Measurements from ENCODE around the gene GDF3. TPM values are rescaled to one million over a fixed set of nuclear protein-coding genes. Genes with fewer than 3 reads are reported as not detected.
"Not testable (repeated sequence)": the region's sequence is repeated elsewhere in the genome, so short reads cannot be mapped to it uniquely, and the experiment has no call there.

The GDF3 gene
- total RNA-seq, 3 donors from 2014 or later, result not detected

- Mint-ChIP-seq H3K4me3 (no peak overlapping the region), H3K4me1 (ENCODE audit: low read depth) (peaks cover 7% of the 10 kb centered on the region), H3K27me3 (ENCODE audit: low read depth) (peaks cover 14% of the 10 kb centered on the region), H3K9me3 (no peaks in the 10 kb centered on the region), H3K36me3 (ENCODE audit: insufficient read depth) (no peaks in the 10 kb centered on the region)
- DNase-seq (no peak), ATAC-seq (no peak)
These were observed 1.8 kb downstream of the GDF3 start for GRCh38 chr12:7693793-7694192.

- no peak overlapping the region for H3K4me3 Mint-ChIP-seq
- ATAC-seq, result no peak
These were observed 14.0 kb downstream of the GDF3 start for GRCh38 chr12:7681535-7681934.

GRCh38 chr12:7679251-7680045, 16.1 kb downstream of the GDF3 start:
- DNase-seq (no peak), ATAC-seq (no peak)
- H3K9me3 Mint-ChIP-seq, result no peaks in the 10 kb centered on the region
- no peaks in the 10 kb centered on the region for H3K36me3 Mint-ChIP-seq (ENCODE audit: insufficient read depth)
- H3K27me3 Mint-ChIP-seq (ENCODE audit: low read depth), result peaks cover 12% of the 10 kb centered on the region
- H3K4me3 Mint-ChIP-seq, result no peak overlapping the region
- peaks cover 6% of the 10 kb centered on the region for H3K4me1 Mint-ChIP-seq (ENCODE audit: low read depth)

More at GRCh38 chr12:7681535-7681934, 14.0 kb downstream of the GDF3 start:
- H3K4me1 Mint-ChIP-seq (ENCODE audit: low read depth), result peaks cover 6% of the 10 kb centered on the region
- H3K36me3 Mint-ChIP-seq (ENCODE audit: insufficient read depth), result no peaks in the 10 kb centered on the region
- DNase-seq, result no peak
- H3K9me3 Mint-ChIP-seq, result no peaks in the 10 kb centered on the region
- H3K27me3 Mint-ChIP-seq (ENCODE audit: low read depth), result peaks cover 4% of the 10 kb centered on the region

GRCh38 chr12:7678744-7679143, 16.8 kb downstream of the GDF3 start:
- H3K36me3 Mint-ChIP-seq (ENCODE audit: insufficient read depth), result no peaks in the 10 kb centered on the region

GRCh38 chr12:7677432-7677888, 18.1 kb downstream of the GDF3 start:
- not testable (repeated sequence) for DNase-seq; H3K9me3 Mint-ChIP-seq; H3K4me1 Mint-ChIP-seq (ENCODE audit: low read depth); H3K36me3 Mint-ChIP-seq (ENCODE audit: insufficient read depth)
- Mint-ChIP-seq H3K27me3 (ENCODE audit: low read depth) (peaks cover 12% of the 10 kb centered on the region), H3K4me3 (peak overlapping the region; percentile 40)
- peak; percentile 77 to 87 for ATAC-seq

More at GRCh38 chr12:7678744-7679143, 16.8 kb downstream of the GDF3 start:
- Mint-ChIP-seq H3K27me3 (ENCODE audit: low read depth) (peaks cover 12% of the 10 kb centered on the region), H3K4me1 (ENCODE audit: low read depth) (peaks cover 6% of the 10 kb centered on the region), H3K9me3 (no peaks in the 10 kb centered on the region), H3K4me3 (no peak overlapping the region)
- DNase-seq, result no peak
- ATAC-seq, result no peak

- not testable (repeated sequence) for H3K4me1 Mint-ChIP-seq (ENCODE audit: low read depth); DNase-seq; H3K36me3 Mint-ChIP-seq (ENCODE audit: insufficient read depth); H3K9me3 Mint-ChIP-seq; ATAC-seq; H3K4me3 Mint-ChIP-seq
- peaks cover 12% of the 10 kb centered on the region for H3K27me3 Mint-ChIP-seq (ENCODE audit: low read depth)
These were observed 20.1 kb downstream of the GDF3 start for GRCh38 chr12:7675455-7675854.

GRCh38 chr12:7668171-7668570, 27.4 kb downstream of the GDF3 start:
- DNase-seq (no peak), ATAC-seq (no peak)
- Mint-ChIP-seq H3K4me1 (ENCODE audit: low read depth) (no peaks in the 10 kb centered on the region), H3K4me3 (no peak overlapping the region), H3K9me3 (no peaks in the 10 kb centered on the region), H3K27me3 (ENCODE audit: low read depth) (no peaks in the 10 kb centered on the region), H3K36me3 (ENCODE audit: insufficient read depth) (no peaks in the 10 kb centered on the region)

GRCh38 chr12:7667125-7667524, 28.4 kb downstream of the GDF3 start:
- Mint-ChIP-seq H3K36me3 (ENCODE audit: insufficient read depth) (no peaks in the 10 kb centered on the region), H3K4me3 (no peak overlapping the region), H3K27me3 (ENCODE audit: low read depth) (no peaks in the 10 kb centered on the region), H3K9me3 (no peaks in the 10 kb centered on the region), H3K4me1 (ENCODE audit: low read depth) (no peaks in the 10 kb centered on the region)
- DNase-seq (no peak), ATAC-seq (no peak)

GRCh38 chr12:7666595-7666994, 29.0 kb downstream of the GDF3 start:
- no peak for ATAC-seq
- Mint-ChIP-seq H3K27me3 (ENCODE audit: low read depth) (no peaks in the 10 kb centered on the region), H3K4me1 (ENCODE audit: low read depth) (no peaks in the 10 kb centered on the region), H3K4me3 (no peak overlapping the region), H3K36me3 (ENCODE audit: insufficient read depth) (no peaks in the 10 kb centered on the region), H3K9me3 (no peaks in the 10 kb centered on the region)
- no peak for DNase-seq

- DNase-seq (no peak), ATAC-seq (no peak)
- H3K27me3 Mint-ChIP-seq (ENCODE audit: low read depth), result no peaks in the 10 kb centered on the region
- no peaks in the 10 kb centered on the region for H3K4me1 Mint-ChIP-seq (ENCODE audit: low read depth)
- no peaks in the 10 kb centered on the region for H3K36me3 Mint-ChIP-seq (ENCODE audit: insufficient read depth)
- H3K9me3 Mint-ChIP-seq, result no peaks in the 10 kb centered on the region
- no peak overlapping the region for H3K4me3 Mint-ChIP-seq
These were observed 33.8 kb downstream of the GDF3 start for GRCh38 chr12:7661741-7662140.

GRCh38 chr12:7656121-7656520, 39.5 kb downstream of the GDF3 start:
- Mint-ChIP-seq H3K27me3 (ENCODE audit: low read depth) (peaks cover 3% of the 10 kb centered on the region), H3K36me3 (ENCODE audit: insufficient read depth) (no peaks in the 10 kb centered on the region), H3K4me1 (ENCODE audit: low read depth) (no peaks in the 10 kb centered on the region), H3K4me3 (no peak overlapping the region), H3K9me3 (no peaks in the 10 kb centered on the region)
- DNase-seq (no peak), ATAC-seq (no peak)

GRCh38 chr12:7650091-7650490, 45.5 kb downstream of the GDF3 start:
- H3K27me3 Mint-ChIP-seq (ENCODE audit: low read depth), result peaks cover 6% of the 10 kb centered on the region
- DNase-seq, result no peak
- ATAC-seq, result no peak
- no peak overlapping the region for H3K4me3 Mint-ChIP-seq
- no peaks in the 10 kb centered on the region for H3K9me3 Mint-ChIP-seq
- H3K4me1 Mint-ChIP-seq (ENCODE audit: low read depth), result no peaks in the 10 kb centered on the region
- H3K36me3 Mint-ChIP-seq (ENCODE audit: insufficient read depth), result no peaks in the 10 kb centered on the region

- H3K4me3 Mint-ChIP-seq, result no peak overlapping the region
- H3K27me3 Mint-ChIP-seq (ENCODE audit: low read depth), result peaks cover 4% of the 10 kb centered on the region
- DNase-seq (no peak), ATAC-seq (peak; percentile 84 to 86)
- H3K9me3 Mint-ChIP-seq, result no peaks in the 10 kb centered on the region
- no peaks in the 10 kb centered on the region for H3K4me1 Mint-ChIP-seq (ENCODE audit: low read depth)
- H3K36me3 Mint-ChIP-seq (ENCODE audit: insufficient read depth), result no peaks in the 10 kb centered on the region
These were observed 48.5 kb downstream of the GDF3 start for GRCh38 chr12:7647071-7647470.

GRCh38 chr12:7646178-7646475, 49.4 kb downstream of the GDF3 start:
- Mint-ChIP-seq H3K36me3 (ENCODE audit: insufficient read depth) (no peaks in the 10 kb centered on the region), H3K9me3 (no peaks in the 10 kb centered on the region), H3K4me3 (no peak overlapping the region), H3K4me1 (ENCODE audit: low read depth) (peaks cover 4% of the 10 kb centered on the region), H3K27me3 (ENCODE audit: low read depth) (peaks cover 4% of the 10 kb centered on the region)
- no peak for ATAC-seq
- DNase-seq, result no peak

- H3K9me3 Mint-ChIP-seq, result no peaks in the 10 kb centered on the region
- H3K4me3 Mint-ChIP-seq, result no peak overlapping the region
- DNase-seq (no peak), ATAC-seq (no peak)
- peaks cover 4% of the 10 kb centered on the region for H3K27me3 Mint-ChIP-seq (ENCODE audit: low read depth)
- H3K4me1 Mint-ChIP-seq (ENCODE audit: low read depth), result peaks cover 10% of the 10 kb centered on the region
- no peaks in the 10 kb centered on the region for H3K36me3 Mint-ChIP-seq (ENCODE audit: insufficient read depth)
These were observed 50.0 kb downstream of the GDF3 start for GRCh38 chr12:7645395-7646177.

All from activated T-cell treated with anti-CD3 and anti-CD28 coated beads, Interleukin-2, amount 50 U/mL, for 4 hours (primary cell).